ENCODE results near the gene ZSCAN21.

Gene ZSCAN21

DNA sequence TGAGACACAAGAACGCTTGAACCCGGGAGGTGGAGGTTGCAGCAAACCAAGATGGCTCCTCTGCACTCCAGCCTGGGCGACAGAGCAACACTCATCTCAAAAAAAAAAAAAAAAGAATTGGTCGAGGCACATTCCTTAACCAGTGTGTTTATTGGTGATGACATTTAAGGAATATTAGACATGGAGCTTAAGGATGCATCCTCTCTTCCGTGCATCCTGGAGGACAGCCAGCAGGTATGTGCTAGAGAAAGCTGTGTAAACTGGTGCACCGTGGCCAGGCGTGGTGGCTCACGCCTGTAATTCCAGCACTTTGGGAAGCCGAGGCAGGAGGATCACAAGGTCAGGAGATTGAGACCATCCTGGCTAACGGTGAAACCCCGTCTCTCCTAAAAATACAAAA lies 22.4 kb upstream of the ZSCAN21 start:
- DNase-seq (ENCODE audit: low read depth in 2 of 2), result no peak

DNA sequence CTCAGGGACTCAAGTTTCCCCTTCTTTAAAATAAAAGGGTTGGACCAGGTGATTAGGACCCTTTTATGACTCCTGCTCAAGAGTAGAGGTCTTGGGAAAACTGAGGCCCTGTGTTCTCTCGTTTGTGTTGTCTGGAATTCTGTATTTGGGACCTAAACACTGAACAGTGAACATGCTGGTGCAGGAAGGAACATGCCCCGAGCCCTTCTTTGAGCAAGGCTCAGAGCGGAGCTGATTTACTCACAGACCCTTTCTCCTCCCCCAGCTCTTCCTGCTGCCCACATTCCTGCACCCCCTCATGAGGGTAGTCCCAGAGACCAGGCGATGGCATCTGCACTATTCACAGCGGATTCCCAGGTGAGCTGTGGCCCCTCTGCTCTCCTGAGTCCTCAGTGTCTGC lies 20.0 kb upstream of the ZSCAN21 start:
- DNase-seq (ENCODE audit: low read depth in 2 of 2), result no peak

DNA sequence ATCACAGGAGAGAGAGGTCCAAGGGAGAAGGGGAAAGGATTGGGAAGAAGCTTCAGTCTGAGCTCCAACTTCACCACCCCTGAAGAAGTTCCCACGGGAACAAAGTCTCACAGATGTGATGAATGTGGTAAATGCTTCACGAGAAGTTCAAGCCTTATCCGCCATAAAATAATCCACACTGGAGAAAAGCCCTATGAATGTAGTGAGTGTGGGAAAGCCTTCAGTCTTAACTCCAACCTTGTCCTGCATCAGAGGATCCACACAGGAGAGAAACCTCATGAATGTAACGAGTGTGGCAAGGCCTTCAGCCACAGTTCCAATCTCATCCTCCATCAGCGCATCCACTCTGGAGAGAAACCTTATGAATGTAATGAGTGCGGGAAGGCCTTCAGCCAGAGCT lies 16.0 kb upstream of the ZSCAN21 start:
- DNase-seq (ENCODE audit: low read depth in 2 of 2), result no peak

DNA sequence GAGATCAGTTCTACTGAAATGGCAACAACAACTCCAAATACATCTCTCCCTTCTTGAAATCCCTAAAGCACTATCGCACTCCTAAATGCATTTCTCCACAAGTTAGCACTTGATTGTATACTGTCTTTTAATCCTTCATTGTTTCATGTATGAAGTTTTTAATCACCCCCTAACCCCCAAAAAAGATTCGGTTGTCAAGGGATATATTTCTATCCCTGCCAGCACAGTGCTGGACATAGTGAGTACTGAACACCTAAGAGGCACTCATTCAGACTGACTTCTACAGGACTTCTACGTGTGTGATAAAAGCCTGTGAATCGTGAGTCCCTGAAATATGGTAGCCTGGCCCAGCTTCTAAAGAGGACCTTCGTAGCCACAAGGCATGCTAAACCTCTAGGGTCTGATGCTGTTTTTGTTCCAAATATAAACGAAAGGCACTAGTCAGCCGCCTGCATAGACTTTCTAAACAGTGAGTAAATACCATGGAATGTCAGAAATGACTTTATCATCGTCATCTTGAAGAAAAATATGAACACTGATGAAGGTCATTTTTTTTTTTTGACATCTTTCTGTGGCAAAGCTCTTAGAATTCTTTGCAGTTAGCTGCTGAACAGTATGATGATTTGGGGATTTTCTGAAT lies 14.6 kb upstream of the ZSCAN21 start:
- no peak for DNase-seq (ENCODE audit: low read depth in 2 of 2)

DNA sequence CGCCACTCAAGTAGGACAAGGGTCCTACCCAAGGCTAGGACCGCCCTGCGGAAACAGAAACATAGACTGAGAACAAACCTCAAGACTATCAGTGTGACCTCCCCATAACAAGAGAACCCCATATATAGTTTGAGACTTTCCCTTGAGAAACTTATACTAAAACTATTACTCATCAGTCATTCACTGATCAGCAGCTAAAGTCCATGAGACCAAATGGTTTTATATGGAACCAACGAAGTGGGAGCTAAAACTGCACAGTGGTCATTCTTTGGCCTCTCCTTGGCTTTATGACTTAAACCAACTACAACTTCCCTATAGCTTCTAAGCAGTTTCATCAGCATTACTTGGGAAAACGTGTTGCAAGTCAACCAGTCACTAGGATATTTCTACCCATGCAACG lies 13.7 kb upstream of the ZSCAN21 start:
- DNase-seq (ENCODE audit: low read depth in 2 of 2), result no peak

DNA sequence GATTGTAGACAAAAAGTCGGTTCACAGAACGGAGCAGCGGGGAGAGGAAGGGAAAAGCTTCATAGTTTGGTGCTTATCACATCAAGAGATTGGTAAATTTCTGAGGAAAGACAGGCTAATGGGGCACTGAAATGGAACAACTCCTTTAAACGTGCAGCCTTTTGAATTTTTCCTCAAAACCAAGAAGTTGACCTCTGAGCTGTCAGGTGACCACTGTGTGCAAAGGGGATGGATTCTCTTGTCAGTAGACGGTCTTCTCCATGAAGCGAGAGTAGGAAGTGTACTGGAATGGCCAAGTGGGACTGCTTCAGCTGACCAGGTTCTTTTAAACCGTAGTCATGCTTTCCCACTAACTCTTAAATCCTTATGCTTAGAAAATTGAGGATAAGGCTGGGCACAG lies 11.2 kb upstream of the ZSCAN21 start:
- no peak for DNase-seq (ENCODE audit: low read depth in 2 of 2)

DNA sequence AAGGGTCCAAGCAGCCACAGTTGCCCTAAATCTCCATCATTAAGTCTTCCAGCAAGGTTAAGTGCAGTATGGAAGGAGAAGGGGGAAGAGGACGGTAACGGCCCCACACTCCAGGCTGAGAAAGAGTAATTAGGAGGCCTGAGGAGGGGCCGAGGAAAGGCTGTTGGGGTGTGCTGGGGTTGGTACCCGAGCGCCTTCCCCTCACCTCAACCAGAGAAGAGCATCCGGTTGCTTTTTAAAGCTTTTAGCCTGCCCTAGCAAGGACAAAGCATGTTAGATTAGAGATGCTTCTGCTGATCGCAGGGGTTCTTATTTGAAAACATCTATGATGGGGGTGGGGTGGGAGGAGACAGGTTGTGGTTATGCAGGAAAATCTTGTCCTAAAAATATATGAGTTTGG lies 9.0 kb upstream of the ZSCAN21 start:
- no peak for DNase-seq (ENCODE audit: low read depth in 2 of 2)

DNA sequence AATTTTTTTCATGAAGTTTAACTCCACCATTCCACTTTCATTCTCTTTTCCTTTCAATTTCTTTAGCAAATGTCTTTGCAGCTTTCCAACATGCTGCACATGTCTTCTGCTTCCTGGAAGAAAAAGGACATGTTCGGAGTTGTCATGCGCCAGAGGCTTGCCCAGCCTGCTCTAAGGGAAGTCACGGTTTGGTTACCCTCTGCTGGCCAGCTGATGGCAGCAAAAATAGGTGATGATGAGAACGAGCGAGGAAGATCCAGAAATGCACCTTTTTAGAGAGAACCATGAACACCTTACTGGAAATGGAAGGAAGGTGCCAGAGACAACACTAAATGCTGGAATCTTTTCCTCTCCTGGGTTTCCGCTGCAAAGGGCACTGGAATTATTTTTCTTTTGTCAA lies 4.9 kb upstream of the ZSCAN21 start:
- no peak for DNase-seq (ENCODE audit: low read depth in 2 of 2)

DNA sequence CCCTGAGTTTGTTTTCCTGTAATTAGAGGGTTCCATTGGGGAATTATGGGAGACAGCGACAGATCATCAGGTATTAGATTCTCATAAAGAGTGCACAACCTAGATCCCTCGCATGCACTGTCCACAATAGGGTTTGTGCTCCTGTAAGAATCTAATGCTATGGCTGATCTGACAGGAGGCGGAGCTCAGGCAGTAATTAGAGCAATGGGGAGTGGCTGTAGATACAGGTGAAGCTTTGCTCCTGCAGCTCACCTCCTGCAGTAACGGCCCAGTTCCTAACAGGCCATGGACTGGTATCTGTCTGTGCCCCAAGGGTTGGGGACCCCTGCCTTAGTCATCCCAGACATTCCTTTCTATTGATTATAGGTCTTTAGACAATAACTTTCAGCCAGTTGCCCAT lies 894 bp upstream of the ZSCAN21 start:
- DNase-seq (ENCODE audit: low read depth in 2 of 2), result no peak

DNA sequence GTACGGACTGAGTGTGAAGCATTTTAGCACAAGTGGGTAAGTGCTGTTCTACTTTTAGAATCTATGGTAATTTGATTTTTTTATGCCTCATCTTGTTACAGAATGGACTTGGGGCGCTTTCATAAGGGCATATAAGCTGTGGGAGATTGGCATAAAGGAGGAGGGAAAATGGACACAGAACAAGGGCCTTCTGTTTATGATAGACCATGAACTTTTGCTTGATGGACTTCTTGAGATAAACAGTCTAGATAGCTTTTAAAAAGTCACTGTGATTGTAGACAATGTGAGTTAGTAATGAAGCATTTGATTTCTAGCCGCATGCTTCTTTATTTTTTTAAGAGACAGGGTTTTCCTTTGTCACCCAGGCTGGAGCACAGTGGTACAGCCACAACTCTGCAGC lies 2.0 kb downstream of the ZSCAN21 start:
- DNase-seq (ENCODE audit: low read depth in 2 of 2), result no peak

DNA sequence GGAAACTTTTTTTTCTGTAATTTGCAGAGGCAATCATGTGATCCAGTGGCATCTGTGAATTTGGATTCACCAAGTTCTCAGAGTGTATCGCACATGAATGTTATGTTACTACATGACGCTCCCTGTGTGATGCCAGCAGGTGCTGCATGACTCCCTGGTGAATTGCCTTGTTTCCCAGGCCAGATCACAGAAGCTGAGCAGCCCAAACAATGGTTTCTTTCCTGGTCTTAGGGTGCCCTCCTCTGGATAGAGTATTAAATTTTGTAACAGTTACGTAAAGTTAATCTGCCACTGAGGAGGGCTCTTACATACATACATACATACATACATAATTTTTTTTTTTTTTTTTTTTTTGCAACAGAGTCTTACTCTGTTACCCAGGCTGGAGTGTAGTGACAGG lies 3.6 kb downstream of the ZSCAN21 start:
- no peak for DNase-seq (ENCODE audit: low read depth in 2 of 2)

DNA sequence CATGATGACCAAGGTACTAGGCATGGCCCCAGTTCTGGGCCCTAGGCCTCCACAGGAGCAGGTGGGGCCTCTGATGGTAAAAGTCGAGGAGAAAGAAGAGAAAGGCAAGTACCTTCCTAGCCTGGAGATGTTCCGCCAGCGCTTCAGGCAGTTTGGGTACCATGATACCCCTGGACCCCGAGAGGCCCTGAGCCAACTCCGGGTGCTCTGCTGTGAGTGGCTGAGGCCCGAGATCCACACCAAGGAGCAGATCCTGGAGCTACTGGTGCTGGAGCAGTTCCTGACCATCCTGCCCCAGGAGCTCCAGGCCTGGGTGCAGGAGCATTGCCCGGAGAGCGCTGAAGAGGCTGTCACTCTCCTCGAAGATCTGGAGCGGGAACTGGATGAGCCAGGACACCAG lies 7.4 kb downstream of the ZSCAN21 start:
- no peak for DNase-seq (ENCODE audit: low read depth in 2 of 2)

DNA sequence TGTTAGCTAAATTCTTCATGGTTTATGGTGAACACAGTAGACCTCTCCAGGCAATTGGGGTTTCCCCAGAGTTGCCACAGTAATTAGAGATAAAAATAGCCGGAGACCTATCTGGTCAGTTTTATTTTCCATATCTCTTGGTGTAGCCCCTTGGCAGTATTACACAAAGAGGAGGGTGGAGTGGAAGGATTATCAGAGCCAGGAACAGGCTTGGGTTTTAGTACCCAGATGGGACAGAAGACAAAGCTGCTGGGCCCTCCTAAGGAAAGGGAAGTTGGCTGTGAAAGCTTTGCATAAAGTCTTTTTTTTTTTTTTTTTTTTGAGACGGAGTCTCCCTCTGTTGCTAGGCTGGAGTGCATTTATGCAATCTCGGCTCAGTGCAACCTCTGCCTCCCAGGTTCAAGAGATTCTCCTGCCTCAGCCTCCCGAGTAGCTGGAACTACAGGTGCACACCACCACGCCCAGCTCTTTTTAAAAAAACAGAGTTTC lies 9.7 kb downstream of the ZSCAN21 start:
- no peak for DNase-seq (ENCODE audit: low read depth in 2 of 2)

DNA sequence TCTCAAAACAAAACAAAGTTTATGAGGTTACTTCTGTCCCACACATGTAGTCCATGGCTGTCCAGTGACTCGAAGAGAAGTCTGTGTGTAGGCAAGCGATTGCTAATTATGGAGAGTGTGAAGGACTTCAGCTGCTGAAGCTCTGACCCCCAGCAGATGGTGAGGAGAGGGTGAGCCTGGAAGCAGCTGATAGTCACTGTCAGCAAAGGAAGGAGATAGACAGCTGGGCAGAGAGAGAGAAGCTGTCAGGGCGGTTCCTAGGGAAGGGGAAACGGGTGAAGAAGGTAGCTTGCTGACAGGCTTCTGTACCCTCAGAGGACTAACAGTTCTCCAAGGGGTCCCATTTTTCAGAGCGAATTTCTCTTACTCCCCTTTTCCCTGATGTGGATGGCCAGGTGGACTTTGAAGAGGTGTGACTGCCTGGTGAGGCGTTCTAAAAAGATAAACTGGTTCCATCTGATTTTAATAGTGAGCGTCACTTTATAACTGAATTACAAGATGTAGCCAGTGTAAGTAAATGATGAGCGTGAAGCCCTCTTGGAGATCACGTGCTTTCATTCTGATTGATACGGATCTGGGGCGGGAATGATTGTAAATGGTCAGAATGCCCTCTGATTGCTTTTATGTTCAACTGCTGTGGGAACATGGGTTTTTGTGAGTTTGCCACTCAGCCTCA lies 12.1 kb downstream of the ZSCAN21 start:
- DNase-seq (ENCODE audit: low read depth in 2 of 2), result no peak

DNA sequence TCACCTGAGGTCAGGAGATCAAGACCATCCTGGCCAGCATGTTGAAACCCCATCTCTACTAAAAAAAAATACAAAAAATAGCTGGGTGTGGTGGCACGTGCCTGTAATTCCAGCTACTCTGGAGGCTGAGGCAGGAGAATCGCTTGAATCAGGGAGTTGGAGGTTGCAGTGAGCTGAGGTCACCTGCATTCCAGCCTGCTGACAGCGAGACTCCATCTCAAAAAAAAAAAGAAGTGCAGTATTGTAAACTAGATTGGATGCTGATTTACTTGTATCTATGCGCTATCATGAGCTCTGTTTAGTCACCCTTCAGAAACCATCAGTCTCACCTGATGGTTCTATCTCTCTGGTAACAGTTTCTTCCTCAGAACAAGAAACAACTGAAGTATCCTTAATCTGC lies 13.8 kb downstream of the ZSCAN21 start:
- DNase-seq (ENCODE audit: low read depth in 2 of 2), result no peak

DNA sequence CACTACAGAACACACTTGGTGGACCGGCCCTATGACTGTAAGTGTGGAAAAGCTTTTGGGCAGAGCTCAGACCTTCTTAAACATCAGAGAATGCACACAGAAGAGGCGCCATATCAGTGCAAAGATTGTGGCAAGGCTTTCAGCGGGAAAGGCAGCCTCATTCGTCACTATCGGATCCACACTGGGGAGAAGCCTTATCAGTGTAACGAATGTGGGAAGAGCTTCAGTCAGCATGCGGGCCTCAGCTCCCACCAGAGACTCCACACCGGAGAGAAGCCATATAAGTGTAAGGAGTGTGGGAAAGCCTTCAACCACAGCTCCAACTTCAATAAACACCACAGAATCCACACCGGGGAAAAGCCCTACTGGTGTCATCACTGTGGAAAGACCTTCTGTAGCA lies 14.6 kb downstream of the ZSCAN21 start:
- DNase-seq (ENCODE audit: low read depth in 2 of 2), result no peak

DNA sequence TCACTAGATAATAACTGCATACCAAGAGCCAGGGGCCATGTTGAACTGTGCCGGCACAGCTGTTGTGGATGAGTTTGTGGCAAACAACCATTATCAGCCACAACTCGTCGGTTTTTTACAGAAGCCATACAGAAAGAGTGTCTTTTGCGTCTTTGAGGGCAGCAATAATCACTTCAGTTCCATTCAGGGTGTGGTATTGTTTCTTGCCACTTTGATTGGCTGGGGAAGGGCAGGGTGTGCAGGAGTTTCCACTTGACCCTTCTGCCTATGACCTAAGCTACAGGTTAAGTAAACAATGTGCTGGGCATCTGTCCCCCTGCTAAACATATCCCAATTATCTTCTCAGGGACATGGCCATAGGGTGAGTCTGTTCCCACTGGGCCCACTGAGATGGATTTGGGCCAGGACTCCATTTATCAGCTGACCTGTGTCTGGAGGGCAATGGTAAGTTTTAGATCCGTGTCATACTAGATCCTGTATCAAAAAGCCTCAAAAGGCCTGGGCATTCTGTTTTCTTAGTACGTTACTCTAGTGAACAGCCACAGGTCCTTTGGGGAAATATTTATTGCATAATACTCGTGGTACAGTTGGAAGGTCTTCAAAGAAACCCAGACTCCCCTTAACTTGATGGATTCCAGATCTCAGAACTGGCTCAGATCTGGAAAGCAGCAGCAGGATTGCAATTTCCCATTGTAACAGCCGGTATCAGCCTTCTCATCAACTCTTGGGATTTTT lies 16.0 kb downstream of the ZSCAN21 start:
- DNase-seq (ENCODE audit: low read depth in 2 of 2), result no peak

DNA sequence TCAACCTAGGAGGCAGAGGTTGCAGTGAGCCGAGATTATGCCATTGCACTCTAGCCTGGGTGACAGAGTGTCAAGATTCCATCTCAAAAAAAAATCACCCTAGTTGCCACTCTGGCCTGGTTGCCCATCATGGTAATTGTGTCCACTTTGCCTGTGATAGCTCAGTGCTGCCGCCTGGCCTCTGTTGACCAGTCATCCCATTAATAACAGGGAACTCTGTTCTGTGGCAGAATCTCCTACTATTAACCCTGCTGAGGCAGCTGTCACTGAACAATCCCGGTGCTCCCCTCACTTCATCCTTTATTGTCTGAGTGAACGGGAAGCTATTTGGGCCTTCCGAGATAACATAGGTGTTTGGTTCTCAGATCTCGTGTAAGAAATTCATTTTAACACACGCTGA lies 17.4 kb downstream of the ZSCAN21 start:
- no peak for DNase-seq (ENCODE audit: low read depth in 2 of 2)

DNA sequence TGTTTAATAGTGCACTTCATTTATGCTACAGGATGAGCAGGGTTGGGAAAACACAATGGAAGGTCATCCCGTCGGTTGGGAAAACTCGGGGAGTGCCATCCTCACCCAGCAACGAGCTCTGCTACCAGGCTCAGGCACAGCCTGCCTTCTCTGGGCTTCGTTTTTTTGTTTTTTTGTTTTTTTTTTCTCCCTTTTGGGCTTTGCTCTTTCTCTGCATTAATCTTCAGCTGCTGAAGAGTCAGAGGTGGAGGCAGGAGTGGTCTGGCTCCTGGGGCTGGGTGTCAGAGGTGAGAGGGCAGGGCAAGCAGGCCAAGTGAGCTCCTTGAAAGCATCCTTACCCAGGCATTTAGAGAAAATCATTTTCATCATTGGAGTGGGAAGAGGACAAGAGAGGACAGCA lies 20.4 kb downstream of the ZSCAN21 start:
- DNase-seq (ENCODE audit: low read depth in 2 of 2), result no peak

DNA sequence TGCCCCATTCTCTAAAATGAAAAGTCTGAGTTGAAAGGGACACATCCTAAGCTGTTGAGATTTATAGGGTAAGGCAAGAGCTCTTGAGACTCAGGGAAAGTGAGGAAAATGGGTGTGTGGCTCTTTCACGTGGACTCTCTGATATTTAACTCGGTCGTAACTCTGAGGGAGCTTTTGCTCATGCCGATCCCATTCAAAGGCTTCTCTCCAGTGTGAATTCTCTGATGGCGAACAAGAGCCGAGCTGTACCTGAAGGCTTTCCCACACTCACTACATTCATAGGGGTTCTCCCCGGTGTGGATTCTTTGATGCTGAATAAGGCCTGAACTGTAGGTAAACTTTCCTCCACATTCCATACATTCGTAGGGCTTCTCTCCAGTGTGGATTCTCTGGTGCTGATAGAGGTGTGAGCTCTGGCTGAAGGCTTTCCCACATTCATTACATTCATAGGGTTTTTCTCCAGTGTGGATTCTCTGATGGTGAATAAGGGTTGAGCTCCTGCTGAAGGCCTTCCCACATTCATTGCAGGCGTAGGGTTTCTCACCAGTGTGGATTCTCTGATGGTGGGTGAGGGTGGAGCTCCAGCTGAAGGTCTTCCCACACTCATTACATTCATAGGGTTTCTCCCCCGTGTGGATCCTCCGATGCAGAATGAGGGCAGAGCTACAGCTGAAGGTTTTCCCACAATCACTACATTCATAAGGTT lies 21.6 kb downstream of the ZSCAN21 start:
- no peak for DNase-seq (ENCODE audit: low read depth in 2 of 2)

DNA sequence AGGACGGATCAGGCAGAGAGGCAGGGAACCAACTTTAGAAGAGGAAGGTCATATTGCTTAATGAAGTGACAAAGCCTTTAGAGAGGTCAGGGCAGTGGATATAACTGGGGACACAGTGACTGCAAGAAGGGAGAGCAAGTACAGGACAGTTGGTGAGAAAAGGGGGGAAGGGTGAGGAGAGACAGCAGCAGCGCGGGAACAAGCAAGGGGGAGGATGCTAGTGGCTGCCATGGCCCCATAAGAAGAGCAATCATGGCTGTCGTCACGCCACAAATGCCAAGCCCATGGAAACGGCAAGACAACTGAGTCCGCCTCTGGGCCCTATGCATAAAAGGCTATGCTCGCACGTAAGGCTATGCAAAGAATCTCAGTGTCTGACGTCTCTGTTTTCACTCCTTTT lies 22.9 kb downstream of the ZSCAN21 start:
- no peak for DNase-seq (ENCODE audit: low read depth in 2 of 2)

DNA sequence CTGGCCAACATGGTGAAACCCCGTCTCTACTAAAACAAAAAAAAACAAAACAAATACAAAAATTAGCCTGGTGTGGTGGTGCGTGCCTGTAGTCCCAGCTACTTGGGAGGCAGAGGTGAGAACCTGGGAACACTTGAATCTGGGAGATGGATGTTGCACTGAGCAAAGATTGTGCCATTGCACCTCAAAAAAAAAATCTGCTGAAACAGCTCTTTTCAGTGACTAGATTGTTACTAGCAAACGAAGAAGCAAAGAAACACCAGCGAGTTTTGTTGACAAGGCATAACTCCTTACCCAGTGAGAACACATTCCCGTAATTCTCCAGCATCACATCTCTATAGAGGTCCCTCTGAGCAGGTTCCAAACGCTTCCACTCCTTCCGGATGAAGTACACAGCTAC lies 25.3 kb downstream of the ZSCAN21 start:
- DNase-seq (ENCODE audit: low read depth in 2 of 2), result no peak

DNA sequence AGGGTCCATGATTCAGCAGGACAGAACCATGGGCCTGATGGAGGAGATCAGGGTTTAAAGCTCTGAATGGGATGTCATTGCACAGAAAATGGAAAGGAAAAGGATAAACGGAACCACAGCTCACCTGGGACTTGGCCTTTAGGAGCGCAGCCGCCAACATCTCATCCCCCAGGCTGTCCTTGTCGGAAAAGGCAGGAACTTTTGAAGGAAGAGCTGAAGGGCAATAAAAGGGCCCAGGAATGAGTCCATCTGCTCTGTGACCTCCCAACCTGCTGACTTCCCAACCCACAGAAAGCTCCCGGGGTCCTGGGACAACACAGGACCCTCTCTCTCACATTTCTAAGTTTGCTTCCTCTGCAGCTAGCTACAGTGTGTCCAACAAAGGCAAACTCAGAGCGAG lies 25.8 kb downstream of the ZSCAN21 start:
- DNase-seq (ENCODE audit: low read depth in 2 of 2), result no peak
